GM12872 (cell line): ENCODE results near the gene LUC7L2.

Experiments used
- CTCF ChIP-seq: IDR thresholded peaks from 3 replicates; pipeline ENCODE4 v1.5.1; 2011; ENCODE audit warnings: low read depth, mild to moderate bottlenecking, low read length, moderate library complexity; ENCODE audit not compliant: insufficient read depth

The LUC7L2 gene

DNA sequence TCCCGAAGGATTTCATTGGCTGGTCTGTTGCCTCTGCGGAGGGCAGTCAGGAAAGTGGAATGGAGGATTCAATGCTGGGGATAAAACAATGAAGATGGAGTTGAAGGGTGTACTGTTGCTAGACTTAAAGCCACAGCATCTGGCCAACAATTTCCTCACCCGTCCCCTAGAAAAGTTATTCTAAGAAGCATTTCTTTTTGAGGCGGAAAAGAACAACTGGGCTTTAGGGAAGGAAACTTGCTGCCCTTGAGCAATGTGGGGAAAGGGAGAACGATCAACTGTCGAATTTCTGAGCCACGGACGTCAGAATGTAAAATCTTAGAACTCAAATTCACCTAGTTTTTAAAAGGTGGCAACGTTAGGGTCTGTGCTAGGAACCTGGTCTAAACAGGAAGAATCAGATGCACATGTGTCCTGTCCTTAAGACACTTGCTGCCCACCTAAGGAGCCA, 17.9 kb upstream of the LUC7L2 start:
- TF ChIP-seq CTCF, result no peak

DNA sequence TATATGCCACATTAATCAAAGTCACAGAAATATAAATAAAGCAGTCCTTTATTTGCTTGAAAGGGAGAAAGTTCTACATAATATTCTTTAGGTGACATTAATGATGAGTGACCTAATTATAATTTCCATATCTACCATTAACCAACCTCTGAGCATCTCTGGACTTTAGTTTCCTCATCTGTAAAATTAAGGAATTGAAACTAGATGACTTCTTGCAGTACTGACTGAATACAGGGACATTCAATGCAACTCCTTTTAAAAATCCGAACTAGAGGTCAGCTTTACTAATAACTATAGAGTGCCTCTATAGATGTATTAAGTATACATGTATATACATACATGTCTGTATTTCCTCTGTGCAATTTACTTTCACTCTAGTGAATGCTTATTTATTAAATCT, 14.7 kb upstream of the LUC7L2 start:
- no peak for TF ChIP-seq CTCF

DNA sequence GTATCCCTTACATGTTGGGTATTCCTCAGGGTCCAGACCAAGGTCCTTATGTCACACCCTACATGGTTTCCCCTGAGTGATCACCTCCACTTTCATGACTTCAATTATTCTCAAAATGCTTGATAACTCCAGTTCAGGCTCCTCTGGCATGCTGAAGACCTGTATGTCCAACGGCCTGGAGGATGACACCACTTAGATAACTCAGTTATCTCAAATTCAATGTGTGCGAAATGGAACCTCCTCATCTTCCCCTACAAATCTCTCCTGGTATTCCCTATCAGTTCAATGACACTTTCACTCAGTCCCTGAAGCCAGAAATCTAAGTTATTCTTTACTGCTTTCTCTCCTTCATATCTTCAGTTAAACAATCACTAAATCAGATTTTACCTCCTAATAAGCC, 8.7 kb upstream of the LUC7L2 start:
- TF ChIP-seq CTCF, result no peak

GRCh38 chr7:139354729-139355128, 5.0 kb upstream of the LUC7L2 start:
- TF ChIP-seq CTCF, result no peak

DNA sequence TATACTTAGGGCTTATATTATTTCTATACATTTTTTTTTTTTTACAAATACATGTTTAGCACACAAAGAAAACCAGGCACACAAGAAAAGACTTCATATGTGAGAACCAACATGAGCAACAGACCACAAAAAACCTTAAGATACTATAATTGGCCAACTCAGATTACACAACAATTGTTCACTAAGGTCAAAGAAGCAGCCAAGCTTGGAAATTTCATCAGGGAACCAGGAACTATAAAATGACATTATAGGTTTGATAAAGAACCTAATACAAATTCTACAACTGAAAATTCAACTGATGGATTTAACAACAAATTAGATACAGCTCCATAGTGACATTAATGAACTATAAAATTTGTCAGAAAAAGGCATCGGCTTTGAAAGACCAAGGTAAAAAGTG, 4.4 kb upstream of the LUC7L2 start:
- TF ChIP-seq CTCF, result no peak

GRCh38 chr7:139358541-139359365, 941 bp upstream of the LUC7L2 start:
- TF ChIP-seq CTCF, result no peak

DNA sequence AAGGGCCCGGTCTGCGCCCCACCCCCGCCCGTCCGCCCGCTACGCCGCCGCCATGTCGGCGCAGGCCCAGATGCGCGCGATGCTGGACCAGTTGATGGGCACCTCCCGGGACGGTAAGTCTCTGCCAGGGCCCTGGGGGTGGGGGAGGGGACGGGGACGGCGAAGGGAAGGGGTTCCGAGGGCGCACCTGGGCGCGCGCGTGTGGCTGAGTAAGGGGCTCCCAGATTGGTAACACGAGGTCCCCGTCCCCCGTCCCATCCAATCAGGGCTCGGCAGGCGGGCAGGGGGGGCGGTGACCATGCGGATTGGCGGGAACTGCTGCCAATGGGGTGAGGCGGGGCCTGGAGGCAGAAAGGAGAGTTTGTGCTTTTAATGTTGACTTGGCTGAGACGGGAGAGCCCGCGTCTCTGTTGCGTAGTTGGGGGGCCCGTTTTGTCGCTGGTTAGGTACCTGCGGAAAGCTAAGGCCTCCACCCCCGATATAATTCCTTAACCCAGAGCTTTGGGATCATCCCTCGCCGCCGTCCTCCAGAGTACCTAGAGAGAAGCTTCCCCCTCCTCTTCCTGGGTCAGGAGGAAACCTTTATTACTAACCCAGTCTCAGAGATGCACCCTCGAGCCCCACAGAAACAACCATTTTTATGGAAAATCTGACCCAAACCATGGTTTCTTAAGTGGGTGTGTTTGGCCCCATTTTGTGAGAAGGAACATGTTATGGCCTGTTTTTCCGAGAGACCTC, 685 bp downstream of the LUC7L2 start:
- TF ChIP-seq CTCF, result no peak
